Ovary (tissue), 9 donors: ENCODE data around the gene MBP. TPM values are rescaled to one million over a fixed set of nuclear protein-coding genes. Genes with fewer than 3 reads are reported as not detected.

ENCODE experiments used
- DNase-seq, 5 donors: peaks; one replicate each; pipeline ENCODE4 v3.0.0-alpha.2; 2019 to 2020
- H3K27ac ChIP-seq, 2 donors: fragments of 200-600 bp; one replicate each; pipeline versions ENCODE4 v1.5.1 to v1.8.0; 2019 to 2022
- H3K27me3 ChIP-seq: fragments of 200-600 bp; one replicate; pipeline ENCODE4 v1.8.0; 2022
- H3K36me3 ChIP-seq: fragments of 200-600 bp; sonication (generic); one replicate; pipeline ENCODE4 v1.5.1; 2019
- H3K4me1 ChIP-seq: one replicate; pipeline ENCODE4 v1.8.1; 2013; ENCODE audit warnings: mild to moderate bottlenecking, moderate library complexity; ENCODE audit not compliant: insufficient read depth
- H3K4me3 ChIP-seq: fragments of 200-600 bp; sonication (generic); one replicate; pipeline ENCODE4 v1.5.1; 2017
- H3K9me3 ChIP-seq, 2 donors: fragments of 200-600 bp in 1 of 2; sonication (generic) in 1 of 2; one replicate each; pipeline versions ENCODE4 v1.5.1 to v1.8.1; 2013 to 2019; ENCODE audit warnings: mild to moderate bottlenecking in 1 of 2, moderate library complexity in 1 of 2
- EP300 ChIP-seq: sonication (generic); formaldehyde crosslinking; IDR thresholded peaks from one replicate; pipeline ENCODE4 v1.6.1; 2017; ENCODE audit warnings: antibody characterized with exemption
- POLR2A ChIP-seq: fragments of 450-650 bp; IDR thresholded peaks from one replicate; pipeline ENCODE4 v1.6.1; 2017; ENCODE audit warnings: antibody characterized with exemption, mild to moderate bottlenecking, moderate library complexity
- WGBS, 3 donors: extraction: QIAGEN DNeasy Blood & Tissue Kit in 1 of 3; methylation state at CpG; one replicate each; pipeline versions ENCODE4 v1.1.5 to v1.1.7; 2013 to 2017; 5-methylcytosine and 5-hydroxymethylcytosine counted together
- intact Hi-C, 4 donors: fragments of 100-400 bp; cut with DNase I; formaldehyde crosslinking; loops; one replicate each; pipeline versions ENCODE4 v1.11.0 to v1.15.1; 2022 to 2023
- polyA plus RNA-seq, 2 donors: library from polyadenylated mRNA; stranded (reverse); fragments of 200-250 nt in 1 of 2; fragments of 350-450 nt in 1 of 2; fragmentation: Illumina TruSeq in 1 of 2; extraction: RNeasy Lipid Tissue Mini Kit (QIAGEN cat#74804) in 1 of 2; gene quantifications; one replicate each; pipeline ENCODE4 v1.2.3, GENCODE V29; 2013 to 2014
- total RNA-seq, 7 donors: library from RNA; depleted of rRNA in 2 of 7; stranded (reverse); fragments of >200 nt in 2 of 7; fragmentation: NEBNext Ultra II Directional in 3 of 7; extraction: Animal tissue kit (Norgen Biotek cat#: 25700) in 3 of 7; gene quantifications; one replicate each; pipeline versions ENCODE4 v1.1.0 to v1.2.4, GENCODE V29; 2016 to 2023
- TF ChIP-seq, protein P1 (sequence below), 3 donors: fragments of 450-650 bp in 2 of 3; fragments of 200-600 bp in 1 of 3; IDR thresholded peaks; one replicate each; pipeline versions ENCODE4 v1.5.1 to v1.8.0; 2016 to 2022; ENCODE audit warnings: antibody characterized with exemption in 3 of 3, mild to moderate bottlenecking in 1 of 3
- donor health status: DM: no; HTN: no; CAD: no; lungs with moderate emphysema.
- donor health status: DM: no; HTN: no; CAD: no.
- donor health status: Bipolar disorder and iron deficiency.
- donor health status: DM: yes; HTN: yes; CAD: no.
- donor health status: DM: no; HTN: no; CAD: no.
- donor health status: DM: yes; HTN: yes; CAD: no.

Gene MBP
- total and polyA plus RNA-seq, 9 donors = 7.1 to 38.2 (median 23.2) TPM

DNA sequence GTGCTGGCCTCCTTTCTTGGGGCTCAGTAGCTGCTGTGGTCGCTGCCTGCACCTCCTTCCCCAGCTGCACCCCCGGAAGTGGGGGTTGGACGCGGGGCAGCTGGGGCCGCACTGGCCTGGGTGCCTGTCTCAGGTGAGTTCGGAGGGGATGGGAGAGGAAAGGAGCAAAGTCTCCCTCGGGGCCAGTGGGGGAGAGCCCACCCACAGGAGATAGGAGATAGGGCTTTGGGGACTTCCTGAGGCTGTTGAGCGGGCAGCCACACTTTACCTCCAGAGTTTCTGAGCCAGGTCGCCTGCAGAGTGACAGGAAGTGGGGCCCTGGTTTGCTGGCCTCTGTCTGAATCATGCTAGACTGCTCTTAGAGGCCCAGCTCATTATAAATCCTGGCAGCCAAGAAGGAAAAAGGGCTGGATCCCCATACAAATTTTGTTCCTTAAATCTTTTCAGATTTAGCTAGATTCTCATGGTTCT, 8.1 kb downstream of the MBP start:
- intact Hi-C loops = no loop called here
- 76 to 85% (median 81%) methylated on average over 9 of the region's 9 CpGs for WGBS, 3 donors
- DNase-seq = no peak

DNA sequence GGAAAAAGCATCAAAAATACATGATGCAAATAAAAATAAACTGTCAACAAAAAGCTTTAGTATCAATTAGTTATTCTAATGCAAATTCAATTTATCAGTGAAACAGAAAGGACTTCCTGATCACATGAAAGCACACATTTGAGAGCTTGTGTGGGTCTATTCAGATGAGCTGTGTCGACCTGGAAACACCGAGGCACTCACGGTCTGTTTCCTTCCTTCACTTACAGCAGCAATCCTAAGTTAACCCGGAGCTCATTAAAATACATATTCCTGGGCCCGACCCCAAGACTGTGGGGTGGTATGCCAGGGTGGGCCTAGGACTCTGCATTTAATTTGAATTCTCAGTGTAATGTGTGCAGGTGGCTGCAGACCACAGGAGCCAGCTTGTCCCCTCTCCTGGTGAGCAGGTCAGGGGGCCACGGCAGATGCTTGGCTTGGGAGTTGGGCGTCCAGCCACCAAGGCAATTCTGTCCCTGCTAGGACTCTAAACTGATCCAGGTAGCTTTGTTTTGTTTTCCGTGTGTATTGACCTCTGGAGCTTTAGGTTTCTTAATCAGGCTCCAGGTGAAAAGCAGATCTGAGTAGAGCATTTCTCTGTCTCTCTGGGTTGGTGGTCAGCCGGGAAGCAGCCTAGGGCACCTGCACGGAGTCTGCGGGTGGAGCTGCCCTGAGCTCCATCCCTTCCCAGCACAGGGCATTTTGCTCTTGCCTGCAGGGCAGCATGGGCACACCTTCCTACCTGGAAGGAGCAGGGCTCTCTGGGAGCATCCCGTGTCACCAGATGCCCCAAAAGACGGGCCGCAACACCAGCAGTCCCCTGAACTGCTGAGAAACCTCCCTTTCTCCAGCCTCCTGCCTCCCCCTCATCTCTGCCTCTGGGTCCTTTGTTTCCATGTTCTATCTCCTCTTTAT, 9.0 kb downstream of the MBP start:
- intact Hi-C loops = no loop called here
- H3K4me3 ChIP-seq = no peak overlapping the region
- H3K36me3 ChIP-seq = no peaks in the 10 kb centered on the region
- 90 to 94% (median 91%) methylated on average over 14 of the region's 14 CpGs for WGBS, 3 donors
- no peaks in the 10 kb centered on the region for H3K4me1 ChIP-seq
- H3K9me3 ChIP-seq = no peaks in the 10 kb centered on the region
- no peak for TF ChIP-seq POLR2A
- TF ChIP-seq EP300 = no peak
- TF ChIP-seq, protein P1, sequence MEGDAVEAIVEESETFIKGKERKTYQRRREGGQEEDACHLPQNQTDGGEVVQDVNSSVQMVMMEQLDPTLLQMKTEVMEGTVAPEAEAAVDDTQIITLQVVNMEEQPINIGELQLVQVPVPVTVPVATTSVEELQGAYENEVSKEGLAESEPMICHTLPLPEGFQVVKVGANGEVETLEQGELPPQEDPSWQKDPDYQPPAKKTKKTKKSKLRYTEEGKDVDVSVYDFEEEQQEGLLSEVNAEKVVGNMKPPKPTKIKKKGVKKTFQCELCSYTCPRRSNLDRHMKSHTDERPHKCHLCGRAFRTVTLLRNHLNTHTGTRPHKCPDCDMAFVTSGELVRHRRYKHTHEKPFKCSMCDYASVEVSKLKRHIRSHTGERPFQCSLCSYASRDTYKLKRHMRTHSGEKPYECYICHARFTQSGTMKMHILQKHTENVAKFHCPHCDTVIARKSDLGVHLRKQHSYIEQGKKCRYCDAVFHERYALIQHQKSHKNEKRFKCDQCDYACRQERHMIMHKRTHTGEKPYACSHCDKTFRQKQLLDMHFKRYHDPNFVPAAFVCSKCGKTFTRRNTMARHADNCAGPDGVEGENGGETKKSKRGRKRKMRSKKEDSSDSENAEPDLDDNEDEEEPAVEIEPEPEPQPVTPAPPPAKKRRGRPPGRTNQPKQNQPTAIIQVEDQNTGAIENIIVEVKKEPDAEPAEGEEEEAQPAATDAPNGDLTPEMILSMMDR (IDR thresholded peaks at IDR 0.05) = no peak
- H3K27me3 ChIP-seq = no peaks in the 10 kb centered on the region
- H3K27ac ChIP-seq = no peak overlapping the region
- DNase-seq = no peak

More for the DNA sequence above, 8.1 kb downstream of the MBP start:
- H3K4me3 ChIP-seq = no peak overlapping the region
- H3K27me3 ChIP-seq = no peaks in the 10 kb centered on the region
- H3K27ac ChIP-seq = no peak overlapping the region
- TF ChIP-seq EP300 = no peak
- TF ChIP-seq, protein P1 (IDR thresholded peaks at IDR 0.05) = no peak
- no peak for TF ChIP-seq POLR2A
- no peaks in the 10 kb centered on the region for H3K36me3 ChIP-seq
- no peaks in the 10 kb centered on the region for H3K9me3 ChIP-seq
- no peaks in the 10 kb centered on the region for H3K4me1 ChIP-seq

DNA sequence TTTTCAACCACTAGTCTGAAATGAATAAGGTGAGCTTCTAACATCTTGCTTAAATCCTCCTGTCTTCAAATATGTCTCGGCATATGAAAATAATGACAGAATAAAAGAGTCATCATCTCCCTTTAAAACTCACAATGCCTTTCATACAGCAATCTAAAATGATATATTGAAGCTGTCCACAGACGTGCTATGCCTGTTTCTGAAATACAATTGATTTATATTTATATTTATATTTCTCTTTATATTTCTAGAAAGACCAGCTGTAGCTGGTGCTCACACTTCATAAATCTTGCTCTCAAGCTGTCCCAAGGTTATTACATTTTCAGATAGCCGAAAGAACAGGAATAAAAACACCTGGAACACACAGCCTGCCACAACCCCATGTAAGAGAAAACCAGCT, 11.1 kb downstream of the MBP start:
- Histone ChIP-seq H3K27me3 (no peaks in the 10 kb centered on the region), H3K9me3 (no peaks in the 10 kb centered on the region), H3K4me3 (no peak overlapping the region), H3K36me3 (no peaks in the 10 kb centered on the region), H3K4me1 (no peaks in the 10 kb centered on the region), H3K27ac (no peak overlapping the region)
- TF ChIP-seq POLR2A = no peak
- TF ChIP-seq EP300 = no peak
- TF ChIP-seq, protein P1 (IDR thresholded peaks at IDR 0.05) = no peak
- intact Hi-C loops = no loop called here
- no peak for DNase-seq
- WGBS, 3 donors = 65 to 76% (median 68%) methylated on average over 3 of the region's 3 CpGs

DNA sequence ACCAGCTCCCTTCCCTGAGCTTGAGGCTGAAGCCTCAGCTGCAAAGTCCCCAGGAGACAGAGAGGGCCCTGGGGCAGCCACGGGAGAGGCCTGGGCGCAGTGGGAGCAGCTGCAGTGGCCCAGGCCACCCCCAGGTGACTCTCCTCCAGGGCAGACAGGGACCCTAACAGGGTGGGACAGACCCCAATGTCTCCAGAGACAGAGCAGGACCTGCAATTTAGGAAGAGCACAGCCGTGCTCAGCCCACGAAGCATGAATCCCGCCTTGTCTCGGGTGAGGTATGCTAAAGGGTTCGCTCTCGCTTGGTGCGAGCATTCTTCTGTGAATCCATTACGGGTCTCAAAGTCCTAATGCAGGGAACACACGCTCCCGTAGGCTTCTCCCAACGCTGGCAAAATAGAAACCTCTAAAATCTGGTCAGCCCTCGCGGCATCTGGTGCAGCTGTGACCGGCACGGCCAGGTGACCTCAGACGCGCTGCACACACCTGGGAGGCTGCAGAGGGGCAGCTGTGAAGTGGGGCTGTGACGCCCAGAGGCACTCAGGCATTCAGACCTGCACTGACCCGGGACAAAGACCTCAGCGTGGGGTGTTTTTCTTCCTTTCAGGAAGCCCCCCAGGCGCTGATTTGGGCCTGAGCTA, 12.6 kb downstream of the MBP start:
- WGBS, 3 donors = 92 to 96% (median 96%) methylated on average over 23 of the region's 23 CpGs
- peaks cover under 1% of the 10 kb centered on the region for H3K4me1 ChIP-seq
- DNase-seq = no peak
- H3K27ac ChIP-seq = no peak overlapping the region
- no peaks in the 10 kb centered on the region for H3K9me3 ChIP-seq
- H3K4me3 ChIP-seq = no peak overlapping the region
- intact Hi-C loops = no loop called here
- H3K27me3 ChIP-seq = no peaks in the 10 kb centered on the region
- TF ChIP-seq EP300 (no peak), POLR2A (no peak)
- TF ChIP-seq, protein P1 (IDR thresholded peaks at IDR 0.05) = no peak
- H3K36me3 ChIP-seq = no peaks in the 10 kb centered on the region
